Osteocyte (in vitro differentiated cells): ENCODE measurements around the gene PTOV1. TPM values are rescaled to one million over a fixed set of nuclear protein-coding genes. Genes with fewer than 3 reads are reported as not detected.

Source experiments
- DNase-seq: peaks from one replicate; pipeline ENCODE4 v3.0.0; 2021; ENCODE audit warnings: mixed read lengths; ENCODE audit not compliant: unreplicated experiment; ENCODE audit errors: extremely low spot score
- H3K27ac Mint-ChIP-seq: one replicate; pipeline ENCODE4 v1.8.0; 2021; ENCODE audit warnings: mild to moderate bottlenecking, mixed read lengths; ENCODE audit not compliant: unreplicated experiment
- H3K27me3 Mint-ChIP-seq: one replicate; pipeline ENCODE4 v1.8.0; 2021; ENCODE audit warnings: mixed read lengths; ENCODE audit not compliant: unreplicated experiment
- H3K36me3 Mint-ChIP-seq: one replicate; pipeline ENCODE4 v1.8.0; 2021; ENCODE audit warnings: mixed read lengths; ENCODE audit not compliant: unreplicated experiment
- H3K4me1 Mint-ChIP-seq: one replicate; pipeline ENCODE4 v1.8.0; 2021; ENCODE audit warnings: mixed read lengths; ENCODE audit not compliant: unreplicated experiment
- H3K4me3 Mint-ChIP-seq: one replicate; pipeline ENCODE4 v1.8.0; 2021; ENCODE audit warnings: mild to moderate bottlenecking, moderate library complexity, mixed read lengths; ENCODE audit not compliant: unreplicated experiment
- H3K9me3 Mint-ChIP-seq: one replicate; pipeline ENCODE4 v1.8.0; 2021; ENCODE audit warnings: mixed read lengths; ENCODE audit not compliant: unreplicated experiment
- CTCF ChIP-seq: fragments of 200-600 bp; sonication (generic); IDR thresholded peaks from 2 replicates; pipeline ENCODE4 v1.5.0; 2021; ENCODE audit warnings: antibody characterized with exemption, mild to moderate bottlenecking, moderate library complexity
- total RNA-seq: library from RNA; stranded (reverse); gene quantifications from 2 replicates; pipeline ENCODE4 v1.2.1, GENCODE V29; 2021

Gene PTOV1
- total RNA-seq, 1 donor from 2014 or later: 295 TPM

GRCh38 chr19:49892716-49893115, 41.8 kb downstream of the PTOV1 start:
- H3K36me3 Mint-ChIP-seq: no peaks in the 10 kb centered on the region
- no peak overlapping the region for H3K4me3 Mint-ChIP-seq
- H3K27me3 Mint-ChIP-seq: peaks cover 6% of the 10 kb centered on the region
- DNase-seq: no peak
- H3K4me1 Mint-ChIP-seq: peaks cover 14% of the 10 kb centered on the region
- TF ChIP-seq CTCF: no peak
- no peak overlapping the region for H3K27ac Mint-ChIP-seq
- H3K9me3 Mint-ChIP-seq: no peaks in the 10 kb centered on the region

GRCh38 chr19:49894011-49894664, 43.2 kb downstream of the PTOV1 start:
- Mint-ChIP-seq H3K4me1 (peaks cover 16% of the 10 kb centered on the region), H3K36me3 (no peaks in the 10 kb centered on the region), H3K27me3 (peaks cover 6% of the 10 kb centered on the region), H3K27ac (no peak overlapping the region), H3K9me3 (no peaks in the 10 kb centered on the region), H3K4me3 (no peak overlapping the region)
- TF ChIP-seq CTCF: no peak
- DNase-seq: no peak

- Mint-ChIP-seq H3K36me3 (no peaks in the 10 kb centered on the region), H3K4me1 (peaks cover 13% of the 10 kb centered on the region), H3K4me3 (no peak overlapping the region), H3K27me3 (peaks cover 6% of the 10 kb centered on the region), H3K9me3 (no peaks in the 10 kb centered on the region), H3K27ac (no peak overlapping the region)
- TF ChIP-seq CTCF: no peak
- no peak for DNase-seq
Observed at GRCh38 chr19:49894879-49895565, 44.1 kb downstream of the PTOV1 start.

- no peak for TF ChIP-seq CTCF
- Mint-ChIP-seq H3K27ac (no peak overlapping the region), H3K4me1 (peaks cover 10% of the 10 kb centered on the region), H3K36me3 (no peaks in the 10 kb centered on the region), H3K4me3 (no peak overlapping the region), H3K27me3 (peaks cover 6% of the 10 kb centered on the region), H3K9me3 (no peaks in the 10 kb centered on the region)
- no peak for DNase-seq
Observed at GRCh38 chr19:49895566-49896297, 44.8 kb downstream of the PTOV1 start.
